ENCODE measurements around the gene LYPLAL1.

DNA sequence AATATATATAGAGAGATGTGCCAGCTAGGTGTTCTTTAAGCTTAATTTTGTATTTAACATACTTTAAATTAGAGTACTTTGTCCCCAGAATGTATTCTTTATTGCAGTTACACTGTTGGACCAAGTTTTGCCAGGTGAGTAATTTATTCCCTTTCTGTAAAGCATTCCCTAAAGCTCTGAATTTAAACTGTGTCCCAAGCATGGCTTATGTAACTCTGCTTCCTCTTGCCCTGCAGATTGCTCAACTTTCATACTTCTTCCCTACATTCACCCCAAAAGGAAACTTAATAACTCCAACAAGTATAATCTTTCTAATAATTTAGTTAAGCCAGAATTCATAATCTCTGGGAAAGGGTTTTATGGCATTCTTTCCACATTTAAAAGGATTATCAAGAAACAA lies 5.6 kb downstream of the LYPLAL1 start:
- no peak for TF ChIP-seq NFIC (IDR thresholded peaks at IDR 0.05; ENCODE audit: low read length)
- no peak for TF ChIP-seq EP300 (IDR thresholded peaks at IDR 0.05; ENCODE audit: low read depth in 2 of 2, low read length in 2 of 2)
- no peak for TF ChIP-seq EP300 (CRISPR knock-in tag; IDR thresholded peaks at IDR 0.05; ENCODE audit: borderline replicate concordance)
- TF ChIP-seq JUNB (CRISPR knock-in tag; IDR thresholded peaks at IDR 0.05; ENCODE audit: borderline replicate concordance): no peak
- no peak for TF ChIP-seq BHLHE40 (IDR thresholded peaks at IDR 0.05; ENCODE audit: low read length)
- TF ChIP-seq FOXK2 (IDR thresholded peaks at IDR 0.05): no peak
- TF ChIP-seq POLR2AphosphoS5 (IDR thresholded peaks at IDR 0.05; ENCODE audit: low read depth, low read length): no peak
- TF ChIP-seq, protein P1, sequence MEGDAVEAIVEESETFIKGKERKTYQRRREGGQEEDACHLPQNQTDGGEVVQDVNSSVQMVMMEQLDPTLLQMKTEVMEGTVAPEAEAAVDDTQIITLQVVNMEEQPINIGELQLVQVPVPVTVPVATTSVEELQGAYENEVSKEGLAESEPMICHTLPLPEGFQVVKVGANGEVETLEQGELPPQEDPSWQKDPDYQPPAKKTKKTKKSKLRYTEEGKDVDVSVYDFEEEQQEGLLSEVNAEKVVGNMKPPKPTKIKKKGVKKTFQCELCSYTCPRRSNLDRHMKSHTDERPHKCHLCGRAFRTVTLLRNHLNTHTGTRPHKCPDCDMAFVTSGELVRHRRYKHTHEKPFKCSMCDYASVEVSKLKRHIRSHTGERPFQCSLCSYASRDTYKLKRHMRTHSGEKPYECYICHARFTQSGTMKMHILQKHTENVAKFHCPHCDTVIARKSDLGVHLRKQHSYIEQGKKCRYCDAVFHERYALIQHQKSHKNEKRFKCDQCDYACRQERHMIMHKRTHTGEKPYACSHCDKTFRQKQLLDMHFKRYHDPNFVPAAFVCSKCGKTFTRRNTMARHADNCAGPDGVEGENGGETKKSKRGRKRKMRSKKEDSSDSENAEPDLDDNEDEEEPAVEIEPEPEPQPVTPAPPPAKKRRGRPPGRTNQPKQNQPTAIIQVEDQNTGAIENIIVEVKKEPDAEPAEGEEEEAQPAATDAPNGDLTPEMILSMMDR (CRISPR knock-in tag; IDR thresholded peaks at IDR 0.05): no peak
- no peak for TF ChIP-seq PLRG1 (conservative IDR thresholded peaks at IDR 0.05)
- no peak for TF ChIP-seq ATF1 (CRISPR knock-in tag; IDR thresholded peaks at IDR 0.05)
- TF ChIP-seq PRDM10 (CRISPR knock-in tag; IDR thresholded peaks at IDR 0.05; ENCODE audit: low read depth): no peak
- no peak for TF ChIP-seq EZH2 (conservative IDR thresholded peaks at IDR 0.05; ENCODE audit: low read depth, low read length)
- TF ChIP-seq HMG20A (CRISPR knock-in tag; IDR thresholded peaks at IDR 0.05; ENCODE audit: borderline replicate concordance): no peak
- TF ChIP-seq SNAI1 (CRISPR knock-in tag; IDR thresholded peaks at IDR 0.05; ENCODE audit: borderline replicate concordance): no peak
- TF ChIP-seq CENPT (CRISPR knock-in tag; IDR thresholded peaks at IDR 0.05; ENCODE audit: low read depth): no peak
